HEK293 (cell line): ENCODE measurements around the gene GPM6B.

Source experiments
- CTCF ChIA-PET: fragments of 350-600 bp; formaldehyde crosslinking; extraction: SDS; loops from one replicate; lab custom pipeline; 2021; ENCODE audit warnings: antibody characterized with exemption; lab: Yijun Ruan, JAX
- POLR2A ChIA-PET: fragments of 300-600 bp; formaldehyde crosslinking; extraction: SDS; loops from one replicate; lab custom pipeline; 2020; ENCODE audit warnings: antibody characterized with exemption, inconsistent platforms; lab: Yijun Ruan, JAX
- H3K27ac ChIP-seq: fragments of 200-500 bp; sonication (Bioruptor generic); 2 replicates; pipeline ENCODE4 v1.5.1; 2014; ENCODE audit warnings: low read depth, low read length, control low read depth, inconsistent platforms; ENCODE audit errors: extremely low read depth
- H3K36me3 ChIP-seq, 2 experiments: fragments of 200-500 bp in 1 of 2; sonication (Bioruptor generic) in 1 of 2; 1 replicate in 1 of 2; 2 replicates in 1 of 2; pipeline ENCODE4 v1.5.1; 2014 to 2017; ENCODE audit warnings: inconsistent platforms in 2 of 2, low read length in 2 of 2; ENCODE audit not compliant: control insufficient read depth in 2 of 2, insufficient read depth in 1 of 2
- H3K4me1 ChIP-seq: fragments of 200-500 bp; sonication (Bioruptor generic); 2 replicates; pipeline ENCODE4 v1.5.1; 2014; ENCODE audit warnings: mild to moderate bottlenecking, low read length, inconsistent platforms; ENCODE audit not compliant: control insufficient read depth, insufficient read depth
- H3K4me3 ChIP-seq: 2 replicates; pipeline ENCODE4 v1.5.1; 2011; ENCODE audit warnings: low read depth, mild to moderate bottlenecking, control low read depth, low read length, moderate library complexity
- H3K9me3 ChIP-seq: fragments of 200-500 bp; sonication (Bioruptor generic); 2 replicates; pipeline ENCODE4 v1.5.1; 2014; ENCODE audit warnings: low read depth, low read length, inconsistent platforms; ENCODE audit not compliant: control insufficient read depth, insufficient read depth
- CTCF ChIP-seq: fragments of 450-650 bp; formaldehyde crosslinking; IDR thresholded peaks from 2 replicates; pipeline ENCODE4 v1.5.1; 2016; ENCODE audit warnings: missing biosample characterization, missing genetic modification characterization
- KLF16 ChIP-seq: fragments of 450-650 bp; formaldehyde crosslinking; IDR thresholded peaks from 2 replicates; pipeline ENCODE4 v1.5.1; 2017; ENCODE audit warnings: missing biosample characterization, missing genetic modification characterization
- KLF8 ChIP-seq: fragments of 450-650 bp; formaldehyde crosslinking; IDR thresholded peaks from 2 replicates; pipeline ENCODE4 v1.5.1; 2016; ENCODE audit warnings: missing biosample characterization, missing genetic modification characterization
- KLF9 ChIP-seq: fragments of 450-650 bp; formaldehyde crosslinking; IDR thresholded peaks from 2 replicates; pipeline ENCODE4 v1.5.1; 2016; ENCODE audit warnings: missing biosample characterization, missing genetic modification characterization, low read depth
- REPIN1 ChIP-seq: fragments of 450-650 bp; formaldehyde crosslinking; IDR thresholded peaks from 2 replicates; pipeline ENCODE4 v1.5.1; 2017; ENCODE audit warnings: missing biosample characterization, missing genetic modification characterization, low read depth
- SCRT2 ChIP-seq: fragments of 450-650 bp; formaldehyde crosslinking; IDR thresholded peaks from 2 replicates; pipeline ENCODE4 v1.5.1; 2016; ENCODE audit warnings: missing biosample characterization, missing genetic modification characterization
- ZBTB48 ChIP-seq: fragments of 450-650 bp; formaldehyde crosslinking; IDR thresholded peaks from 2 replicates; pipeline ENCODE4 v1.5.1; 2016; ENCODE audit warnings: missing biosample characterization, missing genetic modification characterization
- ZNF10 ChIP-seq: fragments of 450-650 bp; formaldehyde crosslinking; IDR thresholded peaks from 2 replicates; pipeline ENCODE4 v1.5.1; 2017; ENCODE audit warnings: missing biosample characterization, missing genetic modification characterization
- ZNF112 ChIP-seq: fragments of 450-650 bp; formaldehyde crosslinking; IDR thresholded peaks from 2 replicates; pipeline ENCODE4 v1.5.0; 2017; ENCODE audit warnings: missing biosample characterization, missing genetic modification characterization
- ZNF175 ChIP-seq: fragments of 450-650 bp; formaldehyde crosslinking; IDR thresholded peaks from 2 replicates; pipeline ENCODE4 v1.5.1; 2016; ENCODE audit warnings: missing biosample characterization, missing genetic modification characterization
- ZNF239 ChIP-seq: fragments of 450-650 bp; formaldehyde crosslinking; IDR thresholded peaks from 2 replicates; pipeline ENCODE4 v1.5.1; 2016; ENCODE audit warnings: missing biosample characterization, missing genetic modification characterization
- ZNF292 ChIP-seq: fragments of 450-650 bp; formaldehyde crosslinking; IDR thresholded peaks from 2 replicates; pipeline ENCODE4 v1.5.1; 2016; ENCODE audit warnings: low read depth, missing biosample characterization, missing genetic modification characterization, borderline replicate concordance
- ZNF354C ChIP-seq: fragments of 450-650 bp; formaldehyde crosslinking; IDR thresholded peaks from 2 replicates; pipeline ENCODE4 v1.5.1; 2016; ENCODE audit warnings: missing biosample characterization, missing genetic modification characterization, low read depth, borderline replicate concordance
- ZNF37A ChIP-seq: fragments of 450-650 bp; IDR thresholded peaks from 2 replicates; pipeline ENCODE4 v1.5.1; 2018; ENCODE audit warnings: missing biosample characterization, missing genetic modification characterization
- ZNF561 ChIP-seq: fragments of 450-650 bp; IDR thresholded peaks from 2 replicates; pipeline ENCODE4 v1.5.1; 2018; ENCODE audit warnings: missing biosample characterization, missing genetic modification characterization, borderline replicate concordance
- ZNF623 ChIP-seq: fragments of 450-650 bp; formaldehyde crosslinking; IDR thresholded peaks from 2 replicates; pipeline ENCODE4 v1.5.1; 2016; ENCODE audit warnings: missing biosample characterization, missing genetic modification characterization
- ZNF785 ChIP-seq: fragments of 450-650 bp; formaldehyde crosslinking; IDR thresholded peaks from 2 replicates; pipeline ENCODE4 v1.5.1; 2016; ENCODE audit warnings: missing biosample characterization, missing genetic modification characterization
- TF ChIP-seq, protein P1 (sequence below): fragments of 450-650 bp; formaldehyde crosslinking; IDR thresholded peaks from 2 replicates; pipeline ENCODE4 v1.5.1; 2017; ENCODE audit warnings: missing biosample characterization, missing genetic modification characterization
- TF ChIP-seq, protein P2 (sequence below): fragments of 450-650 bp; formaldehyde crosslinking; IDR thresholded peaks from 2 replicates; pipeline ENCODE4 v1.5.1; 2016; ENCODE audit warnings: missing biosample characterization, missing genetic modification characterization
- TF ChIP-seq, protein P3 (sequence below): fragments of 450-650 bp; formaldehyde crosslinking; optimal IDR thresholded peaks from 2 replicates; pipeline ENCODE3; 2016; ENCODE audit warnings: missing biosample characterization, mild to moderate bottlenecking, missing genetic modification characterization
- TF ChIP-seq, protein P4 (sequence below): fragments of 450-650 bp; formaldehyde crosslinking; IDR thresholded peaks from 2 replicates; pipeline ENCODE4 v1.5.1; 2017; ENCODE audit warnings: missing biosample characterization, missing genetic modification characterization
- TF ChIP-seq, protein P5 (sequence below): fragments of 450-650 bp; formaldehyde crosslinking; IDR thresholded peaks from 2 replicates; pipeline ENCODE4 v1.5.1; 2016; ENCODE audit warnings: missing biosample characterization, missing genetic modification characterization
- TF ChIP-seq, protein P6 (sequence below): fragments of 450-650 bp; formaldehyde crosslinking; IDR thresholded peaks from 2 replicates; pipeline ENCODE4 v1.5.1; 2016; ENCODE audit warnings: missing biosample characterization, missing genetic modification characterization, low read depth

The GPM6B gene

DNA sequence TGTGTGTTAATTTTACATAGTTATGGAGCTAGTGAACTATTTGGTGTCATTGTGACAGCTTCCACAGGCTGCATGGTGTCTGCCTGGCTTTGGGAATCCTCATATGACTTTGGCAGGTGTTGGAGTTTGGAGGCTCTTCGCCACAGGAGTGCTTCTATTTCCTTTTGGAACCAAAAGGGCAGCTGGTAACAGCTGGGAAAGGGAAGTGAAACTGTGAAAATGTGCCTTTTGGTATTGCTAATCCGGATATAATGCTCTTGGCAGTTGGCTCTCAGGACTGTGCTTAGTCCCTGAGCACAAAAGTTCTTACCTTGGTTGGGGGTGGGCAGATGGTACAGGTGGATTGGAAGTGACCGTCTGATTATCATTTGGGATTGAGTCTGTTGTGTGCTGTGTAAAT is 64.2 kb downstream of the GPM6B start (continued):
- TF ChIP-seq, protein P1, sequence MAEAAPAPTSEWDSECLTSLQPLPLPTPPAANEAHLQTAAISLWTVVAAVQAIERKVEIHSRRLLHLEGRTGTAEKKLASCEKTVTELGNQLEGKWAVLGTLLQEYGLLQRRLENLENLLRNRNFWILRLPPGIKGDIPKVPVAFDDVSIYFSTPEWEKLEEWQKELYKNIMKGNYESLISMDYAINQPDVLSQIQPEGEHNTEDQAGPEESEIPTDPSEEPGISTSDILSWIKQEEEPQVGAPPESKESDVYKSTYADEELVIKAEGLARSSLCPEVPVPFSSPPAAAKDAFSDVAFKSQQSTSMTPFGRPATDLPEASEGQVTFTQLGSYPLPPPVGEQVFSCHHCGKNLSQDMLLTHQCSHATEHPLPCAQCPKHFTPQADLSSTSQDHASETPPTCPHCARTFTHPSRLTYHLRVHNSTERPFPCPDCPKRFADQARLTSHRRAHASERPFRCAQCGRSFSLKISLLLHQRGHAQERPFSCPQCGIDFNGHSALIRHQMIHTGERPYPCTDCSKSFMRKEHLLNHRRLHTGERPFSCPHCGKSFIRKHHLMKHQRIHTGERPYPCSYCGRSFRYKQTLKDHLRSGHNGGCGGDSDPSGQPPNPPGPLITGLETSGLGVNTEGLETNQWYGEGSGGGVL (tag by site-specific recombination): no peak
- TF ChIP-seq, protein P2, sequence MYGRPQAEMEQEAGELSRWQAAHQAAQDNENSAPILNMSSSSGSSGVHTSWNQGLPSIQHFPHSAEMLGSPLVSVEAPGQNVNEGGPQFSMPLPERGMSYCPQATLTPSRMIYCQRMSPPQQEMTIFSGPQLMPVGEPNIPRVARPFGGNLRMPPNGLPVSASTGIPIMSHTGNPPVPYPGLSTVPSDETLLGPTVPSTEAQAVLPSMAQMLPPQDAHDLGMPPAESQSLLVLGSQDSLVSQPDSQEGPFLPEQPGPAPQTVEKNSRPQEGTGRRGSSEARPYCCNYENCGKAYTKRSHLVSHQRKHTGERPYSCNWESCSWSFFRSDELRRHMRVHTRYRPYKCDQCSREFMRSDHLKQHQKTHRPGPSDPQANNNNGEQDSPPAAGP (tag by site-specific recombination): no peak
- TF ChIP-seq, protein P3, sequence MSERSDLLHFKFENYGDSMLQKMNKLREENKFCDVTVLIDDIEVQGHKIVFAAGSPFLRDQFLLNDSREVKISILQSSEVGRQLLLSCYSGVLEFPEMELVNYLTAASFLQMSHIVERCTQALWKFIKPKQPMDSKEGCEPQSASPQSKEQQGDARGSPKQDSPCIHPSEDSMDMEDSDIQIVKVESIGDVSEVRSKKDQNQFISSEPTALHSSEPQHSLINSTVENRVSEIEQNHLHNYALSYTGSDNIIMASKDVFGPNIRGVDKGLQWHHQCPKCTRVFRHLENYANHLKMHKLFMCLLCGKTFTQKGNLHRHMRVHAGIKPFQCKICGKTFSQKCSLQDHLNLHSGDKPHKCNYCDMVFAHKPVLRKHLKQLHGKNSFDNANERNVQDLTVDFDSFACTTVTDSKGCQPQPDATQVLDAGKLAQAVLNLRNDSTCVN: no peak
- TF ChIP-seq KLF16 (tag by site-specific recombination) (no peak), ZNF112 (tag by site-specific recombination) (no peak), CTCF (no peak), ZNF623 (no peak), ZNF10 (tag by site-specific recombination) (no peak), ZNF175 (tag by site-specific recombination) (no peak), SCRT2 (tag by site-specific recombination) (no peak), REPIN1 (tag by site-specific recombination) (no peak), ZNF239 (tag by site-specific recombination) (no peak)
- TF ChIP-seq, protein P4, sequence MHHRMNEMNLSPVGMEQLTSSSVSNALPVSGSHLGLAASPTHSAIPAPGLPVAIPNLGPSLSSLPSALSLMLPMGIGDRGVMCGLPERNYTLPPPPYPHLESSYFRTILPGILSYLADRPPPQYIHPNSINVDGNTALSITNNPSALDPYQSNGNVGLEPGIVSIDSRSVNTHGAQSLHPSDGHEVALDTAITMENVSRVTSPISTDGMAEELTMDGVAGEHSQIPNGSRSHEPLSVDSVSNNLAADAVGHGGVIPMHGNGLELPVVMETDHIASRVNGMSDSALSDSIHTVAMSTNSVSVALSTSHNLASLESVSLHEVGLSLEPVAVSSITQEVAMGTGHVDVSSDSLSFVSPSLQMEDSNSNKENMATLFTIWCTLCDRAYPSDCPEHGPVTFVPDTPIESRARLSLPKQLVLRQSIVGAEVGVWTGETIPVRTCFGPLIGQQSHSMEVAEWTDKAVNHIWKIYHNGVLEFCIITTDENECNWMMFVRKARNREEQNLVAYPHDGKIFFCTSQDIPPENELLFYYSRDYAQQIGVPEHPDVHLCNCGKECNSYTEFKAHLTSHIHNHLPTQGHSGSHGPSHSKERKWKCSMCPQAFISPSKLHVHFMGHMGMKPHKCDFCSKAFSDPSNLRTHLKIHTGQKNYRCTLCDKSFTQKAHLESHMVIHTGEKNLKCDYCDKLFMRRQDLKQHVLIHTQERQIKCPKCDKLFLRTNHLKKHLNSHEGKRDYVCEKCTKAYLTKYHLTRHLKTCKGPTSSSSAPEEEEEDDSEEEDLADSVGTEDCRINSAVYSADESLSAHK (tag by site-specific recombination): no peak

DNA sequence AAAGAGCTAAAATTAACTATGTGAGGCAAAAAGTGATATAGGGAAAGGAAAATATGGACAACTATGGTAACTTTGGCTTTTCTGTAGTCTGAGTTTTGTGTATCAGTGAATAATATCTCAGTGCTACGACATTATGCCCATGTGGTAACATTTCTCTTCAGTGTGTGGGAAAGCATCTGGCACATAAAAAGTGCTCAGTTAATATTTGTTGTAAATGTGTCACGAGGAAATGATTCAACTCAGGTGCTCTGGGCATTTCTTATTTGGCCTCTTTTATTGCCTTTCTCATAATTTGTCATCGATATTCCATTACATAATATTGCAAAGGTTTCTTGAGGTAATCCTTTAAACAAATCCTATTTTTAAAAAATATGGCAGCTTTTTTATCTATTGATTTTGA is 64.8 kb downstream of the GPM6B start:
- POLR2A ChIA-PET: interaction anchor here (1.5 to 2.1 kb wide), 2 partner anchors 8 to 17 kb away, joined by 3 to 11 read pairs; partner anchors contain the start of genes OFD1 and TRAPPC2
- H3K4me3 ChIP-seq: no peak overlapping the region

GRCh38 chrX:13750812-13751211 is 66.1 kb downstream of the GPM6B start:
- POLR2A ChIA-PET: interaction anchor here (1.5 to 2.1 kb wide), 4 partner anchors 9 to 16 kb away, joined by 3 to 11 read pairs (median 4); partner anchors contain the start of genes OFD1 and TRAPPC2
- TF ChIP-seq ZNF292 (tag by site-specific recombination) (no peak), ZNF561 (tag by site-specific recombination) (no peak), KLF8 (no peak), ZNF354C (no peak), ZBTB48 (no peak)
- TF ChIP-seq, protein P5, sequence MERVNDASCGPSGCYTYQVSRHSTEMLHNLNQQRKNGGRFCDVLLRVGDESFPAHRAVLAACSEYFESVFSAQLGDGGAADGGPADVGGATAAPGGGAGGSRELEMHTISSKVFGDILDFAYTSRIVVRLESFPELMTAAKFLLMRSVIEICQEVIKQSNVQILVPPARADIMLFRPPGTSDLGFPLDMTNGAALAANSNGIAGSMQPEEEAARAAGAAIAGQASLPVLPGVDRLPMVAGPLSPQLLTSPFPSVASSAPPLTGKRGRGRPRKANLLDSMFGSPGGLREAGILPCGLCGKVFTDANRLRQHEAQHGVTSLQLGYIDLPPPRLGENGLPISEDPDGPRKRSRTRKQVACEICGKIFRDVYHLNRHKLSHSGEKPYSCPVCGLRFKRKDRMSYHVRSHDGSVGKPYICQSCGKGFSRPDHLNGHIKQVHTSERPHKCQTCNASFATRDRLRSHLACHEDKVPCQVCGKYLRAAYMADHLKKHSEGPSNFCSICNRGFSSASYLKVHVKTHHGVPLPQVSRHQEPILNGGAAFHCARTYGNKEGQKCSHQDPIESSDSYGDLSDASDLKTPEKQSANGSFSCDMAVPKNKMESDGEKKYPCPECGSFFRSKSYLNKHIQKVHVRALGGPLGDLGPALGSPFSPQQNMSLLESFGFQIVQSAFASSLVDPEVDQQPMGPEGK: no peak
- TF ChIP-seq, protein P6, sequence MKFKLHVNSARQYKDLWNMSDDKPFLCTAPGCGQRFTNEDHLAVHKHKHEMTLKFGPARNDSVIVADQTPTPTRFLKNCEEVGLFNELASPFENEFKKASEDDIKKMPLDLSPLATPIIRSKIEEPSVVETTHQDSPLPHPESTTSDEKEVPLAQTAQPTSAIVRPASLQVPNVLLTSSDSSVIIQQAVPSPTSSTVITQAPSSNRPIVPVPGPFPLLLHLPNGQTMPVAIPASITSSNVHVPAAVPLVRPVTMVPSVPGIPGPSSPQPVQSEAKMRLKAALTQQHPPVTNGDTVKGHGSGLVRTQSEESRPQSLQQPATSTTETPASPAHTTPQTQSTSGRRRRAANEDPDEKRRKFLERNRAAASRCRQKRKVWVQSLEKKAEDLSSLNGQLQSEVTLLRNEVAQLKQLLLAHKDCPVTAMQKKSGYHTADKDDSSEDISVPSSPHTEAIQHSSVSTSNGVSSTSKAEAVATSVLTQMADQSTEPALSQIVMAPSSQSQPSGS (tag by site-specific recombination): no peak

More for the DNA sequence above, 64.8 kb downstream of the GPM6B start:
- Histone ChIP-seq H3K9me3 (no peaks in the 10 kb centered on the region), H3K36me3 (peaks cover 62 to 77% of the 10 kb centered on the region in 2 experiments), H3K27ac (no peak overlapping the region), H3K4me1 (no peaks in the 10 kb centered on the region)
- CTCF ChIA-PET: interaction anchor here (0.6 to 7.2 kb wide), 9 partner anchors 15 to 804 kb away, joined by 3 to 92 read pairs (median 8); partner anchors contain the start of genes GEMIN8, OFD1 and TRAPPC2
- TF ChIP-seq ZNF785 (no peak), ZNF292 (tag by site-specific recombination) (no peak), KLF9 (tag by site-specific recombination) (no peak), ZNF37A (tag by site-specific recombination) (no peak)
- TF ChIP-seq, all 188 proteins: peak for 0

More at GRCh38 chrX:13750812-13751211, 66.1 kb downstream of the GPM6B start:
- CTCF ChIA-PET: interaction anchor here (0.6 to 7.2 kb wide), 27 partner anchors 8 to 1009 kb away, joined by 3 to 92 read pairs (median 4); partner anchors contain the start of genes GEMIN8, OFD1, RAB9A and TRAPPC2
- H3K4me1 ChIP-seq: no peaks in the 10 kb centered on the region
- H3K36me3 ChIP-seq: peaks cover 57 to 79% of the 10 kb centered on the region in 2 experiments
- H3K9me3 ChIP-seq: no peaks in the 10 kb centered on the region
- H3K27ac ChIP-seq: no peak overlapping the region
- H3K4me3 ChIP-seq: no peak overlapping the region
